Skeletal muscle satellite cell (primary cell): Measurements from ENCODE around the gene MYO7B.

Experiments used
- H3K27me3 ChIP-seq: 2 replicates; pipeline ENCODE4 v1.7.0; 2013; ENCODE audit warnings: low read length; ENCODE audit not compliant: control insufficient read depth, insufficient read depth
- H3K36me3 ChIP-seq: 2 replicates; pipeline ENCODE4 v1.7.0; 2013; ENCODE audit warnings: mild to moderate bottlenecking, control low read depth, low read length; ENCODE audit not compliant: insufficient read depth
- H3K4me1 ChIP-seq: 2 replicates; pipeline ENCODE4 v1.7.0; 2013; ENCODE audit warnings: low read length; ENCODE audit not compliant: control insufficient read depth, insufficient read depth
- H3K4me2 ChIP-seq: 2 replicates; pipeline ENCODE4 v1.7.0; 2013; ENCODE audit warnings: mild to moderate bottlenecking, low read length
- H3K4me3 ChIP-seq: 2 replicates; pipeline ENCODE4 v1.7.0; 2013; ENCODE audit warnings: low read length
- H3K9ac ChIP-seq: 2 replicates; pipeline ENCODE4 v1.7.0; 2013; ENCODE audit warnings: mild to moderate bottlenecking, low read depth, low read length, moderate library complexity
- H3K9me3 ChIP-seq: replicated peaks from 2 replicates; pipeline ENCODE4 v1.7.0; 2013; ENCODE audit warnings: mild to moderate bottlenecking, control low read depth, low read length

MYO7B gene

DNA sequence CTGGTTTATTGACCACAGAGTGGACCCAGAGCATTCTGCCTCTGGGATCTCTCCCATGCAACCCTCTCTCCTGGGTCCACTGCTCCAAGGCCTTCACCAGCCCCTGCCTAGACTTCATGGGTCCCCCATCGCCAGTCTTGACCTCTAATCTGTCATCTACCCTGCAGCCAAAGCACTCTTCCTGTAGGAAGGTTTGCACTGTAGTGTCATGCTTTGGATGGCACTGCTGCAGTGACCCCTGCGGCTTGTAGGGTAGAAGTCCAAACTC is 41.7 kb downstream of the MYO7B start:
- H3K9me3 ChIP-seq: no peaks in the 10 kb centered on the region
- peaks cover 15% of the 10 kb centered on the region for H3K4me1 ChIP-seq
- H3K9ac ChIP-seq: no peak overlapping the region
- H3K4me2 ChIP-seq: no peak overlapping the region
- H3K36me3 ChIP-seq: no peaks in the 10 kb centered on the region
- H3K27me3 ChIP-seq: no peaks in the 10 kb centered on the region
- no peak overlapping the region for H3K4me3 ChIP-seq

DNA sequence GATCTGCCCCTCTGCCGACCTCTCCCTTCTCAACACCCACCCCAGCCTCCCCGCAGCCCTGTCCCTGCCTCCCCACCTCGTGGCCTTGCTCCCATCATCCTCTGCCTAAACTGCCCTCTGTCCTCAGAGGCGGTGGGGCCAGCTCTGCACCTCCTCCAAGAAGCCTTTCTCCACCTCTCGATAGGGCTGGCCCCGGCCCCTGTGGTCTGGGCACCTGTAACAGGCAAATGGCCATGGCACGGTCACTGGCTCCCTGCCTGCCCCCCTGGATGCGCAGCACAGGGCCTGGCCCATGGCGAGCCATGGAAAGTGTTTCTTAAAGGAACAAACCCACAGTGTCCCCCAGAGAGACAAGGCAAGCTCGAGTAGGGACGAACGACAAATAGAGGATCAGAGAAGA is 42.0 kb downstream of the MYO7B start:
- Histone ChIP-seq H3K4me1 (peaks cover 15% of the 10 kb centered on the region), H3K9ac (no peak overlapping the region), H3K27me3 (no peaks in the 10 kb centered on the region), H3K9me3 (no peaks in the 10 kb centered on the region), H3K4me3 (no peak overlapping the region), H3K36me3 (no peaks in the 10 kb centered on the region), H3K4me2 (no peak overlapping the region)

DNA sequence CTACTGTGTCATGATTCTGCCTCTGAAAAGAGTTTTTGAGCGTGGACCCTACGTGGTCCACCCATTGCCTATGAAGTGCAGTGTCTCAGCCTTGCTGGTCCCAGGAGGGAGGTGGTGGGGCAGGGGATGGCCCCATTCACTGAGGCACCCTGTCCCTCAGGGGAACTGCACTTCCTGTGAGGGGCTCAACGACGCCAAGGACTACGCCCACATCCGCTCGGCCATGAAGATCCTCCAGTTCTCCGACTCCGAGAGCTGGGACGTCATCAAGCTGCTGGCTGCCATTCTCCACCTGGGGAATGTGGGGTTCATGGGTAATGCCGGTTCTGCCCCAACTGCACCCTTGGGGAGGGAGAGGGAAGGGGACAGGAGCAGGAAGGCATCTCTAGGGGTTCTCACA is 42.5 kb downstream of the MYO7B start:
- Histone ChIP-seq H3K9ac (no peak overlapping the region), H3K27me3 (no peaks in the 10 kb centered on the region), H3K9me3 (no peaks in the 10 kb centered on the region), H3K4me2 (no peak overlapping the region), H3K4me3 (no peak overlapping the region), H3K4me1 (peaks cover 15% of the 10 kb centered on the region), H3K36me3 (no peaks in the 10 kb centered on the region)

DNA sequence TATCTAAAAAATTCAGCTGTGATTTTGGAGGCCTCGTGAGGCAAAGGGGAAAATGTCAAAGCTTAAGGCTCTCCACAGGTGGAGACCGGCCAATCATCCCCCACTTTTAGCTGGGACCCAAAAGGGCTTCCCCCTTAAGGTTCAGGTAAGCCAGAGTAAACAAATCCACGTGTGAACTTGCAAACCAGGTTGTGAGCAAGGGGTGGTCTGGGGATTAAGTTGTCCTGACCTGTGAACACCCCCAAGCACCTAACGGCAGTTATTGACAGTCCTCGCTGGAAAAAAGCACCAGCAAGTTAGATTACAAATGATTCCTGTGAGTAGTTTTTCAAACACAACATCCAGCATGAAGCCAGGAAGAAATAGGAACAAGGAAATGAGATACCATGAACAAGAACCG is 42.9 kb downstream of the MYO7B start:
- Histone ChIP-seq H3K36me3 (no peaks in the 10 kb centered on the region), H3K27me3 (no peaks in the 10 kb centered on the region), H3K9me3 (no peaks in the 10 kb centered on the region), H3K4me1 (peaks cover 15% of the 10 kb centered on the region), H3K4me3 (no peak overlapping the region), H3K4me2 (no peak overlapping the region), H3K9ac (no peak overlapping the region)

DNA sequence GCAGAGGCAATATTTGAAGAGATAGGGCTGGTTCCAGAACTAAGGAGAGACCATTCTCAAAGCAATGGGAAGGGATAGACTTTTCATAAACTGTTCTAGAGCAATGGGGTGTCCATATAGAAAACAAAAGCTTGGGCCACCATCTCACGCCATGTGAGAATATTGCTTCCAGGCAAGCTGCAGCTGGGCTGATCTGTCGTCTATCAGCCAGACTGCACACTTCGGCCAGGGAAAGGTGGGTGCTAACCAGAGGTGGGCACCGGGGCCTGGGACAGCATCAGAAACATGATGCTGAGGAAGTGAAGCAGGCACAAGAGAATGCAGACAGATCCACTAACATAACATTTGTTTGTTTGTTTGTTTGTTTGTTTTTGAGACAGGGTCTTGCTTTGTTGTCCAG is 43.7 kb downstream of the MYO7B start:
- Histone ChIP-seq H3K4me2 (no peak overlapping the region), H3K4me1 (peaks cover 15% of the 10 kb centered on the region), H3K9me3 (no peaks in the 10 kb centered on the region), H3K27me3 (no peaks in the 10 kb centered on the region), H3K9ac (no peak overlapping the region), H3K36me3 (no peaks in the 10 kb centered on the region), H3K4me3 (no peak overlapping the region)

DNA sequence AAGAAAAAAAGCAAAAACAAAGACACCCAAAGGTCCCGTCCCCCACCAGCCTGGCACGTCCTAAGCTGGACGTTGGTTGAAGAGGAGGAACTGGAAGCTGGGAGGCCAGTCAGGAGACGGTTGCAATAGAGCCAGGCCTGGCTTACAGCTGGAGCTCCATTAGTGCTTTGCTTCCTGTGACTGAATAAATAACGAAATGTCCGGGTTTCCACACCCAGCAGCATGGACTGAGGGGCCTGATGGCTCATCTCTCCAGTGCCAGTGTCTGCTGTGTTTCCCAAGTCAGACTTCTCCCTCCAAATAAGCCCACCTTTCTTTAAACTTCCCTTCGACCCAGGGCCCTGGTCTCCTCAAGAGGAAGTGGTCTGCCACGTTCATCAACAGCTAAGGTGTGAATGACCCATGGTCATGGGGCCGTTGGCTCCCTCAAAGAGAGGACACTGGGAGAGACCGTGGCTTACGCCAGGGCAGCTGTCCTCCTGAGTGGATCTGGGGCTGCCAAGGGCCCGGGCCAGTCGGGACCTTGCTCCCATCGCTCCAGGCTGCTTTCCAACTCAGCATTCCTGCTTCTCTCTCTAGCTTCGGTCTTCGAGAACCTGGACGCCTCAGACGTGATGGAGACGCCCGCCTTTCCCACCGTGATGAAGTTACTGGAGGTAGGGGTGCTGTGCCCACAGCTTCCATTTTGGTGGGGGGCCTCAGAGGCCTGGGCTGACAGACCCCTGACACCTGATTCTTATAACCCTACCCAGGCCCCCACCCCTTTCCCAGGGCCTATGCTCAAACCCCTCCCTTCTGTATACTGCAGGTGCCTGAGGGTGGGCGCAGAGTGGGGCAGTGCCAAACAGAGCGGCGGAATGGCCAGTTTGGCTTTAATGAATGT is 44.9 kb downstream of the MYO7B start:
- Histone ChIP-seq H3K4me3 (no peak overlapping the region), H3K36me3 (no peaks in the 10 kb centered on the region), H3K9me3 (no peaks in the 10 kb centered on the region), H3K27me3 (no peaks in the 10 kb centered on the region), H3K4me2 (no peak overlapping the region), H3K9ac (no peak overlapping the region), H3K4me1 (peaks cover 15% of the 10 kb centered on the region)

DNA sequence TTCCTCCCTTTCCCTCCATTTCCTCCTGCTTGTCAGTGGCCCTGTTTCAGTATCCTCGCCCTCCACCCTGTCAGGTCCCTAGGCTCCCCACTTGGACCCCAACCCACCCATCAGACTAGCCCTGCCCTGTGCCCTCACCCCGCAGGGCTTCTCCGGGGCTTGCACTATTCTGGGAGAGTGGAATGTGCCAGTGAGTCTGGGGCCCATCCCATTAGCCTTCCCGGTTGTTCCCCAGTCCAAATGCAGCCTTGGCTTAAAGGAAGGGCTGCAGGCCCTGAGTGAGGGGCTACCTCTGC is 45.5 kb downstream of the MYO7B start:
- H3K4me2 ChIP-seq: no peak overlapping the region
- no peaks in the 10 kb centered on the region for H3K27me3 ChIP-seq

DNA sequence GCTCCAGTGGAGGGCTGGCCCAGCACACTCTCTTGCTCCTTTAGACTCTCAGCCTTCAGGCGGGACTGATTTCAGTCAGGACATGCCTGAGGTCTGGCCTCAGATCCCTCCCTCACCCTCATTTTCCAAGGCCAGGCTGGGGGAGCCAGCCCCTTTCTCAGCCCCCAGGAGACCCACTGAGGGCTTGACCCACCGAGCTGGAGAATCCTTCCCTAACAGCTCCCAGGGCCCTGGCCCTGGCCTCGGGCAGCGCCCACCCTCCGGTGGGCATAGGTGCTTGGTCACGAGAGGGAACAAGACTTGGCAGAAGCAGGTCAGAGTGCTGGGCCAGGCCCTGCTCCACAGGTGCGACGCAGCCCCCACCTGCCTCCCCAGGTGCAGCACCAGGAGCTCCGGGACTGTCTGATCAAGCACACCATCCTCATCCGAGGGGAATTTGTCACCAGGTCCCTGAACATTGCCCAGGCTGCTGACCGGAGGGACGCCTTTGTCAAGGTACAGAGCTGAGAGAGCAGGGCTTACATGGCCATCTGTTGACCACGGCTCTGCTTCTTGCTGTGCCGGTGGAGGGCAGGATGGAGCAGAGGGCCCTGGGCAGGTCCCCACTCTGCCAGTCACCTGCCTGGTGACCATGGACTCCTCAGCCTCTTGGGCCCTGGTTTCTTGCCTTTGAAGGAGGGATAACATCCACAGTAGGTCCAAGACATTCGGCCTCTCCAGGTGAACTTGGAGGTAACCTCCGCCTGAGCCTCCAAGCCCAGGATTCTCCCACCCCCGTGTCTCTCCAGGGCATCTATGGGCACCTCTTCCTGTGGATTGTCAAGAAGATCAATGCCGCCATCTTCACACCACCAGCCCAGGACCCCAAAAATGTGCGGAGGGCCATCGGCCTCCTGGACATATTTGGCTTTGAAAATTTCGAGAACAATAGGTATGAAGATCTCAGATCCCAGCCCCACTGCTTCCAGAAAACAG is 46.3 kb downstream of the MYO7B start:
- H3K9ac ChIP-seq: no peak overlapping the region
- H3K27me3 ChIP-seq: peaks cover 5% of the 10 kb centered on the region
- H3K4me3 ChIP-seq: no peak overlapping the region
- no peak overlapping the region for H3K4me2 ChIP-seq
- H3K9me3 ChIP-seq: no peaks in the 10 kb centered on the region
- peaks cover 3% of the 10 kb centered on the region for H3K4me1 ChIP-seq
- H3K36me3 ChIP-seq: no peaks in the 10 kb centered on the region

More for the DNA sequence above, 45.5 kb downstream of the MYO7B start:
- Histone ChIP-seq H3K4me1 (peaks cover 11% of the 10 kb centered on the region), H3K9ac (no peak overlapping the region), H3K36me3 (no peaks in the 10 kb centered on the region), H3K9me3 (no peaks in the 10 kb centered on the region), H3K4me3 (no peak overlapping the region)

DNA sequence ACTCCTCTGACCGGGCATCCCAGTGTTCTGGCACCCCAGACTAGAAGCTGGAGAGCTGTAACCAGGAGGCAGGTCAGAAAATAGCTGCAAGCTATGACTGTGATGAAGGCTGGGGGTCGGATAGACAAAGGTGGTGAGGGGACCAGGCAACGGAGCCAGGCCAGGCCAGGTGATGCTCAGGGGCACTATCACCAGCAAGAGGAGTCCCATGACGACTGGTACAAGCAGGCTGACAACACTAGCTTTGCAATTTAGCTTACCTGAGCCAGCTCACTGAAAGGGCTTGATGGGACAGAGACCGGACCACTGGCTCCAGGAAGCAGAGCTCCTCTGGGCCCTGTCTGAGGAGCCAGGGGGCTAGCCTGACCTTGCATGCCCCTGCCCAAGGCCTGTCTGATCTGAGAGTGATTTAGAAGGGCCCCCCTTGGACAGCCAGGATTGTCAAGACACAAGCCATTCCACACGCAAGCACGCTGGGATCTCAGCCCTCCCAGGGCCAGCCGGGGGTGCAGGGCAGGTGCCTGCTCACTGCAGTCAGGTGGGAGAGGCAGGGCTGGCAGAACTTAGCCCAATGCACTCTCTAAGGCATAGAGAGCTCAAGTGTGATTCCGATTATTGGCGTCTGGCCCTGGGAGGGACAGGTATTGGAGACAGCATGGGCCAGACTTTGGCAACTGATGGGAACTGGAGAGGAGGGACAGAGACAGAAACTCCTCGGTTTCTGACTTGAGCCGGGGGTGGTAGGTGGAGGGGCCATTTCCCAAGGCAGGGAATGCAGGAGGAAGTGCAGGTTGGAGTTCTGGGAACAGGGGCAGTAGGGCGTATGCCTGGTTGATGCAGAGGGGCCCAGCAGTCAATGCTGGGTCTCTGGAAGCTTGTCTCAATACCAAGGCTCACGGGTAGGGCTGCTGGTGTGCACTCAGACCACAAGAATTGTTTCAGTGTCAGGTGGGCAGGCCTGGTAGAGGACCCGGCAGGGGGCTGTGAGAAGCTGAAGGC is 47.7 kb downstream of the MYO7B start:
- Histone ChIP-seq H3K4me2 (no peak overlapping the region), H3K4me3 (no peak overlapping the region)

DNA sequence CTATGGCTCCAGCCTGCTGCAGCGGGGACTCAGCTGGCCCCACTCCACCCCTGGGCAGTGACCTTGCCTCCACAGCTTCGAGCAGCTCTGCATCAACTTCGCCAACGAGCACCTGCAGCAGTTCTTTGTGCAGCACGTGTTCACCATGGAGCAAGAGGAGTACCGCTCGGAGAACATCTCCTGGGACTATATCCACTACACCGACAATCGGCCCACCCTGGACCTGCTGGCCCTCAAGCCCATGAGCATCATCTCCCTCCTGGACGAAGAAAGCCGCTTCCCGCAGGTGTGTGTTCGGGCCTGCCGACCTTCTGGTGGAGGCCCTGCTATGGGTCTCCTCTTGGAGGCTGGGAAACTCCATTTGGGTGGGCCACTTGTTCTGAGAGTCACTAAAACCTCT is 48.6 kb downstream of the MYO7B start:
- H3K4me2 ChIP-seq: no peak overlapping the region

More for the DNA sequence above, 47.7 kb downstream of the MYO7B start:
- Histone ChIP-seq H3K4me1 (no peaks in the 10 kb centered on the region), H3K27me3 (peaks cover 6% of the 10 kb centered on the region), H3K9ac (no peak overlapping the region), H3K9me3 (no peaks in the 10 kb centered on the region), H3K36me3 (no peaks in the 10 kb centered on the region)

DNA sequence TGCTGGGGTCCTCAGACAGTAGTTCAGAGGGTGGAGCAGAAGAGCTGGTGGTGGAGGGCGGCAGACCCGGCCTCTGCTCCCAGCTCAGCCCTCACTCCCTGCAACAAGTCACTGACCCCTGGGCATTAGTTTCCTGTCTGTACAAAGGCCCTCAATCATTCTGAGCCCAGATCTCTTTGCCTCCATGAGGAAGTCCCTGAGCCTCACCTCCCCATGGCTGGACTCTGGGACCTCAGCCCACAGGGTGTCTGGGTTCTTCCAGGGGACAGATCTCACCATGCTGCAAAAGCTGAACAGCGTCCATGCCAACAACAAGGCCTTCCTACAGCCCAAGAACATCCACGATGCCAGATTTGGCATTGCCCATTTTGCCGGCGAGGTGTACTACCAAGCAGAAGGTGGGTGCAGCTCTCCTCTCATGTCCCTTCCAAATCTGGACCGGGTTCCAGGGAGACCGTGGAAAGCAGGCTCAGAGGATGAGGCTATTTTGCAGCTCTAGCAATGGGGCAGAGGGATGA is 49.1 kb downstream of the MYO7B start:
- peaks cover 6% of the 10 kb centered on the region for H3K27me3 ChIP-seq
- H3K9me3 ChIP-seq: no peaks in the 10 kb centered on the region
- H3K36me3 ChIP-seq: no peaks in the 10 kb centered on the region
- H3K4me1 ChIP-seq: no peaks in the 10 kb centered on the region
- H3K4me2 ChIP-seq: no peak overlapping the region
- H3K9ac ChIP-seq: no peak overlapping the region
- H3K4me3 ChIP-seq: no peak overlapping the region

More for the DNA sequence above, 48.6 kb downstream of the MYO7B start:
- no peaks in the 10 kb centered on the region for H3K36me3 ChIP-seq
- no peaks in the 10 kb centered on the region for H3K4me1 ChIP-seq
- H3K9me3 ChIP-seq: no peaks in the 10 kb centered on the region
- H3K4me3 ChIP-seq: no peak overlapping the region
- H3K9ac ChIP-seq: no peak overlapping the region
- H3K27me3 ChIP-seq: peaks cover 6% of the 10 kb centered on the region
